HG02981 (cell line): ENCODE measurements around the gene VEZF1.
A peak's percentile ranks its signal among the peaks of the same experiment; 100 is the strongest.

ENCODE experiments used
- ATAC-seq: cut with Tn5 transposase; IDR thresholded peaks from one replicate; pipeline ENCODE4 v1.9.1; 2021; ENCODE audit warnings: mild to moderate bottlenecking, moderate library complexity; ENCODE audit not compliant: unreplicated experiment

VEZF1 gene, protein sequence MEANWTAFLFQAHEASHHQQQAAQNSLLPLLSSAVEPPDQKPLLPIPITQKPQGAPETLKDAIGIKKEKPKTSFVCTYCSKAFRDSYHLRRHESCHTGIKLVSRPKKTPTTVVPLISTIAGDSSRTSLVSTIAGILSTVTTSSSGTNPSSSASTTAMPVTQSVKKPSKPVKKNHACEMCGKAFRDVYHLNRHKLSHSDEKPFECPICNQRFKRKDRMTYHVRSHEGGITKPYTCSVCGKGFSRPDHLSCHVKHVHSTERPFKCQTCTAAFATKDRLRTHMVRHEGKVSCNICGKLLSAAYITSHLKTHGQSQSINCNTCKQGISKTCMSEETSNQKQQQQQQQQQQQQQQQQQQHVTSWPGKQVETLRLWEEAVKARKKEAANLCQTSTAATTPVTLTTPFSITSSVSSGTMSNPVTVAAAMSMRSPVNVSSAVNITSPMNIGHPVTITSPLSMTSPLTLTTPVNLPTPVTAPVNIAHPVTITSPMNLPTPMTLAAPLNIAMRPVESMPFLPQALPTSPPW

DNA sequence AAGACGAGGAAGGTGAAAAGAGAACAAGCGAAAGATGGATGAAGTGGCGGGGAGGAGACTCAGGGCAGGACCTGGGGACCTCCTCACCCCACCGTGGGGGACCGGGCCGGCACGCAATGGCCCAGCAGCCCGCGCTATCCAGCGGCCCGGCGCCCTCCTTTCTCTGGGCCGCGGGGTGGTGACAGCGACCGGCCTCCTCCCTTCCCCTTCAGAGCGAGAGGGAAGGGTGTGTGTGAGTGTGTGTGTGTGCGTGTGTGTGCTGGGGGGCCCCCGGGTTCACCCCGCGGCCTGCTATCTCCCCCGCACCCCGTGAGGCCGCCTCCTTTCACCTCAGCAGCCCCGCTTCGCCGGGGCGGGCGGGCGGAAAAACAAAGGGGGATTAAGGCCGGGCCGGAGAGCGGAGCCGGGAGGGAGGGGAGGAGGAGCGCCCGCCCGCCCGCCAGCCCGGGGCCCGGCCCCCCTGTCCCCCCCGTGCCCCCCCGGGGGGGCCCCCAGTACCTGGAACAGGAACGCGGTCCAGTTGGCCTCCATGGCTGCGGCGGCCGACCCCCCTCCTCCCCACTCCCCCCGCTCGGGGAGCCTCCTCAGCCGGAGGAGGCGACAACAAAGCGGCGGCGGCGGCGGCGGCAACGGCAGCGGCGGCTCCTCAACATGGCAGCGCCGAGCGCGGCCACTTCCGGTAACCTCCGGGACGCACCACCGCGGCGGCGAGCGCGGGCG lies at the start of gene VEZF1:
TSS of gene VEZF1 (minus strand) at position 674 of the 720 bp plus-strand sequence. CDS start at position 531, 143 bp downstream.
- ATAC-seq: peak; percentile 61

DNA sequence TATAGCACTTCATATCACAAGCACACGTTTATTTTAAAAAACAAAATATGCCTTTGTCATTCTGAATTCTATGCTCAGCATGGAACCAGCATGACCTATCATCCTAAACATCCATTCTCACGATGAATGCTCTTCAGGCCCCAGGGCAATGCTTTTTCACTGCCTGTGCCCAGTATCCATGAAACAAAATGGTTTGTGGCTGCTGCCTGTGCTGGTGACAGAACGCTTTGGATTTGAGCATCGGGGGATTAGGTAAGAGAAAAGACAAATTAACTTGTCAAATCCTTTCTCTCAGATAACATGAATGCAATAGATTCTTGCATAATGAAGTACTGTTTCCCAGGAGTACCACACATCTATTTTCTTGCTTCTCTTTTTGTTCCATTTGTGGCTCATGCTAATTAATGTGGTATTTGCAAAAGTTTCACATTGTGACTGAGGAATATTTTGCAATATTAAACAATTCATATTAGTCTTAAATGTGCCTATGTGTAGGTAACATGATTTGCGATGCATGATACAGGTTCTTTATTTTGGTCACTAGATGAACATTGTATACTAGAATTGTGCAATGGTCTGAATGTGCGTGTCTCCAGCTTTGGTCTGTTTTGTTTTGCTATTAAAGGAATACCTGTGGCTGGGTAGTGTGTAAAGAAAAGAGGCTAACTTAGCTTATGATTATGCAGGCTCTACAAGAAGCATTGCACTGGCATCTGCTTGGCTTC lies 44.8 kb upstream of the VEZF1 start:
- no peak for ATAC-seq

DNA sequence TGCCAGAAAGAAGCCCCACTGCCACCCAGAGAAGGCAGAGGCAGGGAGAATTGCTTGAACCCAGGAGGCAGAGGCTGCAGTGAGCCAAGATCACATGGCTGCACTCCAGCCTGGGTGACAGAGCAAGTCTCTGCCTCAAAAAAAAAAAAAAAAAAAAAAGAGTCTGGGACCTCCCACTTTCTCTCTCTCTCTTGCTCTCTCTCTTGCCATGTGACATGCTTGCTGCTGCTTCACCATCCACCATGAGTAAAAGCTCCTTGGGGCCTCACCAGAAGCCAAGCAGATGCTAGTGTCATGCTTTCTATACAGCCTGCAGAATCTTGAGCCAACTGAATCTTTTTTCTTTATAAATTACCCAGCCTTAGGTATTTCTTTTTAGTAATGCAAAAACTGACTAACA lies 40.5 kb upstream of the VEZF1 start:
- no peak for ATAC-seq

DNA sequence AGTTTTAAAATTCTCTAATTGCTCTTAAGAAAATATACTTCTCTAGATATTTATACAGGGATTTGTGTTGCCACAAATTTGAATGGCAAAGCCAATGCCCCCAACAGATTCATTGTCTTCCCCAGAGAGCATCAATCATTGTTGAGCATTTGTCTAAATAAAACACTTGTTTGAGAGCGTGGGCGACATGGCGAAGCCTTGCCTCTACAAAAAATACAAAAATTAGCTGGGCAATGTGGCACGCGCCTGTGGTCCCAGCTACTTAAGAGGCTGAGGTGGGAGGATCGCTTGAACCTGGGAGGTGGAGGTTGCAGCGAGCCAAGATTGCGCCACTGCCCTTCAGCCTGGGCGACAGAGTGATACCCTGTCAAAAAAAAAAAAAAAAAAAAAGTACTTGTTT lies 32.3 kb upstream of the VEZF1 start:
- no peak for ATAC-seq

DNA sequence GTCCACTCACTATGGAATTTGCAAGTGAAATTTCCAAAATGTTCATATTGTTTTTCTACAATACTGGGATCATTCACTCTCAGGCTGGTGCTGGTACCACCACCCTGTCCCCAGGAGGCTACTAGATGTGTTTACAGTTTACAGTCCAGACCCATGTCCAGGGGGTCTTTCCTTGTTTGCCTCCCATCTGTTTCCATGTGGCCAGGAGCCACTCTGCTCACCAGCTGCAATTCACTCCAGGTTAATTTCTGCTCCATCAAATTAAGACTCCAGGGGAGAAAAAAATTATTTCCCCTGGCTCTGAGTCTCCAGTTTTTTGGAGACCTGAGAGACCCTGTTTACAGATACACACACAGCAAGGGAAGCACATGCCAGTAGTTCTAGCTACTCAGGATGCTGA lies 31.5 kb upstream of the VEZF1 start:
- ATAC-seq: no peak

DNA sequence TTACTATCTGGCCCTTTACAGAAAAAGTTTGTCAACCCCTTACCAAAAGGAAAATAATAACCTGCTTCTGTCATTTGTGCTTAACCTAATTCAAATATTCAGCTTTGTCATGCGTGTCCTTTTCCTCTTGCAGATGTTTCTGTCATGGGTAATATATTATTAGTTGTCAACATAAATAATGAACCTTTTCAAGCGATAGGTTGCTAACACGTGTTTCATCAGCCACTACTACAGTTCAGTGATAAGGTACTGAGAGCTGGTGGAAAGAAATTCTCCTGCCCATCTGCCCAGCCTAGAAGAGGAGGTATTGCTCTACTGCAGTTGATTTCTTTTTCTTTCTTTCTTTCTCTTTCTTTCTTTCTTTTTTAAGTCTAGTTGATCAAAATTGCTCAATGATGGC lies 31.0 kb upstream of the VEZF1 start:
- ATAC-seq: no peak

DNA sequence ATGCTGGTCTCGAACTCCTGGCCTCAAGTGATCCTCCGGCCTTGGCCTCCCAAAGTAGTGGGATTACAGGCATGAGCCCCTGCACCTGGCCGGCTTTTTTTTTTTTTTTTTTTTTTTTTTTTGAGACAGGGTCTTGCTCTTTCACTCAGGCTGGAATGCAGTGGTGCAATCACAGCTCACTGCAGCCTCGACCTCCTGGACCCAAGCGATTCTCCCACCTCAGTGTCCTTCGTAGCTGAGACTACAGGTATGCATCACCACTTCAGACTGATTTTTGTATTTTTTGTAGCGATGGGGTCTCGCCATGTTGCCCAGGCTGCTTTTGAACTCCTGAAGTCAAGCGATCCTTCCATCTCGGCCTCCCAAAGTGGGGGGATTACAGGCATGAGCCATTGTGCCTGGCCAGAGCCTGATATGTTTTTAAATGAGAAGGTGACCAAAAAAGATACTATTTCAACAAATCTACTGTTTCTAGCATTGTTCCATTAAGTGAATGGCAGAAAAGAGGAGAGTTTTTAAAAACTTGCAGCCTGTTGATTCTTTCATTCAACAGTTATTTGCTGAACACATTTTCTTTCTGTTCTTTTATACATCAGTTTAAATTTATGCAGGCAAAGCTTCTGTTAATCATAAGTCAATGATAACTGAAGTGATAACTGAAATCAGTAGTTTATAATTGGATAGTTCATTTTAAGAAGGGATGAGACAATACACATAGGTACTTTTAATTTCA lies 22.2 kb upstream of the VEZF1 start:
- ATAC-seq: no peak

DNA sequence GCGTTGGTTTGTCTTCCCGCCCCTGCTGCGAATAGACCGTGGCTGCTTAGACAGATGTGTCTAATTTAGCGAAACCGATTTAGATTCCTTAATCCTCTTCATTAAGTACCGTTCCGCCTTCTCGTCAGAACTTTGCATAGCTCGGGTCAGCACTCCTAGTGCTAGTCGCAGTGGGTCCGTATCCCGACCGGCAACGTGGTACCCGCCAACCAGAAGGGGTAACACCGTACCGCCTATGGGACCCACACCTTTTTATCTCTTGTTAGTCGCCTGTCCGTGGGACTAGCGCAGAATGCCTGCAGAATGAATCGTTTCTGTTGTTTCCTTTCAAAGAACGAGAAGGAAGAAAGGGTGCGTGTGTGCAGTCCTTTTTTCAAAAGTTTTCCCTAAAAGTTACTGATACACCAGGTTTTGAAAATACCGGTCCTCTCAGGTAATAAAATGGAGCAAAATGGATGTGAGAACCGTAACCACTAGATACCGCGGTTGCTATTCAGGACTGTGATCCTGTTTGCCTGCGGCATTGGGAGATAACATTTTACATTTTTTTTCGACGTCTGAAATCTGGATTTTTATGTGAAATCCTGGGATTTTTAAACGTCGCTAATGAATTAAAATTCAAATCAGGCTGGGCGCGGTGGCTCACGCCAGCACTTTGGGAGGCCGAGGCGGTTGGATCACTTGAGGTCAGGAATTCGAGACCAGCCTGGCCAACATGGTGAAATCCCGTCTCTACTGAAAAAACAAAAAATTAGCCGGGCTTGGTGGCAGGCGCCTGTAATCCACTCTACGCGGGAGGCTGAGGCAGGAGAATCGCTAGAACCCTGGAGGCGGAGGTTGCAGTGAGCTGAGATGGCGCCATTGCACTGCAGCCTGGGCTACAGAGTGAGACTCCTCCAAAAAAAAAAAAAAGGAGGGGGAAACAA lies 20.0 kb upstream of the VEZF1 start:
- peak; percentile 29 for ATAC-seq

DNA sequence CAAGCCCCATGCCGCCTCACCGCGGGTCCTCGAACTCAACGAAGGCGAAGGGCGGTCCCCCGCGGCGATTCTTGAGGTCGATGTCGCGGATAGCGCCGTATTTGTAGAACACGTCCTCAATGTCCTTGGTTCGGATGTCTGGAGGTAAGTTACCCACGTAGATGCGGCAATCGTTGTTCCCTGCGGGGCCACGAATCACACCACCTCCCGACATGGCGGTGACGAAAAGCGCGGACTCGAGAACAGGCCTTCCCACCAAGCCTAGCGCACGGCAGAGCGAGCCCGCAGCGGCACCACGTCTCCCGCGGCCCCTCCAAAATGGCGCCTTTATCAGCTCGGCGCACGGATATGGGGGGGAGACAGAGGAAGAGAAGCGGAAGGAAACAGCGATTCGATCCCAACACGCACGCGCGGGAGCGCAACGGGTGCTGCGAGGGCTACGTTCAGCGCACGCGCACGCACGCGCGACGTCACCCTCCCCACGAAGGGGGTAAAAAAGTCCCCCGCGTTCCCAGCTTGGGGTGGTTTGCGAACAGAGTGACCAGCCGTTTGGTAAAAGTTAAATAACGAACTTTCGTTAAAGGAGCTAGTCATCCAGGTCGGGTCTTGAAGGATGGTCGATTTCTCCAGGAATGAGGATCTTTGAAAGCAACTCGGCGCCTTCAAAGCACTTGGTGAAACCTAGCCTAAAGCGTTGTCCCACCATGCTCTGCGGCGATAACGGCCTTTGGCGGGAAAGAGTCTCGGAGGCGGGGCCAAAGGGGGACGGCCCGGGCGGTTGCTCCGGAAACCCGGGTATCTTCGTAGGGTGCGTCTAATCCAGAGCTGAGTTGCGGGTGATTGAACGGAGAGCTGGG lies 19.1 kb upstream of the VEZF1 start, which contains the start of gene SRSF1:
TSS of gene SRSF1 (minus strand) at position 323 of the 857 bp plus-strand sequence. CDS start at position 214, 109 bp downstream.
- ATAC-seq: peak; percentile 83

DNA sequence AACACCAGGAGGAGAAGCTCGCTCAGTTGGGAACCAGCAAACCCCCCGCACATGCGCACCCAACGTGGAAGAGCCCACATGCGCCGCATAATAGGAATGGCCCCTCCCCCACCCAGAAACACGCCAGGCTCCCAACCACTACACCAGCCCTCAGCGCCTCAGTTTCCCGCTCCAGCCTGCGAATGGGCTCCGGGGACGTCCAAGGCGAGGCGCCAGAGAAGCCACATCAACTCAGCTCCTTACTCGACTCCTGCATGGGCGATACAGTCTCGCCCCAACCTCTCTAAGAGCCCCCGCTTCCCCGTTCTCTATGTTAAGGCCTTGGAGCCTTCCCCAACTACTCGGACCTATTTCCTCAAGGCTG lies 18.5 kb upstream of the VEZF1 start:
- peak; percentile 14 for ATAC-seq

DNA sequence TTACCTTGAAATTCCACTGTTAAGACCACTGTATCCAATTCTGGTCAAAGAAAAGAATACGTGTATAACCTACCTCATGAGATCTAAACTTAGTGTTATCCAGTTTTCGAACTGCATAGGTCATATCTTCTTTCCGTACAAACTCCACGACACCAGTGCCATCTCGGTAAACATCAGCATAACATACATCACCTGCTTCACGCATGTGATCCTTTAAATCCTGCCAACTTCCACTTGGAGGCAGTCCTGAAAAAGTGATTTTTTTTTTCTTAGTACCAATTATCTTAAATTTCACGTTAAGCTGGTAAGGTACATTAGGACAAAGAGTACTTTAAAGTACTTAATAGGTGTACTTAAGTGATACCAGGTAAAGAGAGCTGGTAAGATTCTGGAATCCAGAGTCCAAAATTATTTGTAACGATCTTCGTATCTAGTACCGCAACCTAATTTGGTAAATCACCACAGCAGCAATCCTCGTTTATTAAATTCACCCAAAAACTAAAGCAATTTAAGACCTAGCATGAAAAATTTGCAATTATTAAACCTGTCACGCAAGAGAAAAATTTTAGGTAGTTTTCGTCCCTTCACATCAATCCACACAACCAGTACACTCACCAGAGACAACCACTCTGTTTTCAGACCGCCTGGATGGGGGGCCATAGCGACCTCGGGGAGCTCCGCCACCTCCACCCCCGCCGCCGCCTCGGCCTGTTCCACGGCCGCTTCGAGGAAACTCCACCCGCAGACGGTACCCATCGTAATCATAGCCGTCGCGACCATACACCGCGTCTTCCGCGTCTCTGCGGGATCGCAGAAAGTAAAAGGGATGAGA lies 17.9 kb upstream of the VEZF1 start:
- no peak for ATAC-seq

DNA sequence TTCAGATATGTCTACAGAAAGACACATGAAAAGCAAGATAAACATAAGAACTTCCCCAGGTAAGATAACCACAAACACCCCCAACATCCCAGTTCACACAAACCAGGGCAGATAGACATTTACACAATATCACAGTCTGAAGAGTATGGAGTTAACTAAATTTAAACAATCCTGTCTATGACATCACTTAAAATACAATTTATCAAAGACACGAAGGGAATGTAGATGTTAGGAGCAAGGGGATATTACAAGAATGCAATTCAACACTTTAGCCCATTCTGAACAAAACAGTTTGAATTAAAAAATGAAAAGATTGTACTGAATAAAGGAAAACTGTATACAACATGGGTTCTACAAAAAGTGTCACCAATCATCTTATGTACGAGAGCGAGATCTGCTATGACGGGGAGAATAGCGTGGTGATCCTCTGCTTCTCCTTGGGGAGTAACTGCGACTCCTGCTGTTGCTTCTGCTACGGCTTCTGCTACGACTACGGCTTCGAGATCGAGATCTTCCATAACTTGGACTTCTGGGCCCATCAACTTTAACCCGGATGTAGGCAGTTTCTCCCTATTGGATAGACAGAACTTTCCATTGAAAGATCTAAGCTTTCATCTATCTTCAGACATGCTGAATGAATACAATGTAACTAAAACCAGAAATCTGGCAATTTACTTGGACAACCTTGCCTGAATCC lies 17.1 kb upstream of the VEZF1 start:
- no peak for ATAC-seq

DNA sequence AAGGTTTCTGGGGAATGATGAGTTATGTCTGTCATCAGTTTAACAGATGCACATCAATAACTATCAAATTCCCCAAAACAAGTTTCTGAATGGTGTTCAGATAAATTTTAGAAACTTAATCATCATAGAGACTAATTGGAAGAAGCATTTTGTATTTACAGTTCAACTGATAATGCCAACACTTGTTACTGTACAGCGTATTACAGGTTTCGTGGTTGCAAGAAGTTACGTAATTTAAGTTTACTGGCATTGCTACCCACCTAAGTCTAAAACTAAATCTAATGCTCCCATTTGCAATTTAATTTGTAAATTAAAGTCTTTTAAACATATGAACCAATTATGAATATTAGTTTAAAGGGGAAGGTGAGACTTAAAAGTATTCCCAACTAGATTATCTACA lies 16.0 kb upstream of the VEZF1 start:
- no peak for ATAC-seq

DNA sequence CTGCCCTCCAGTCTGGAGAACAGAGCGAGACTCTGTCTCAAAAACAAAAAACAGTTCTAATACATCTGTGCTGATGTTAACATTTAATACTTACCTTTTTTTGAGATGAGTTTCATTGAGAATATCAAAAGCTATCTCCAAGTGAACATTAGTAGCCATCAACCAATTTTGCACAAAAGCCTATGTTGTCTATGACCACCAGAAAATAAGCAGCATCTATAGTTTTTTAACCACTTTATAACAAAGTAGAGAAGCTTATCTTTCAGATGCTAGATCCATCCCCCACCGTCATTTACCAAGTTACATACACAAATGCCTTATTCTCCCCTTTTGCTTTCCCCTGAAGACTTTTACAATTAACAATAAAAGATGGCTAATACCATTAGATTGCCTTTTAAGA lies 14.9 kb upstream of the VEZF1 start:
- ATAC-seq: no peak

DNA sequence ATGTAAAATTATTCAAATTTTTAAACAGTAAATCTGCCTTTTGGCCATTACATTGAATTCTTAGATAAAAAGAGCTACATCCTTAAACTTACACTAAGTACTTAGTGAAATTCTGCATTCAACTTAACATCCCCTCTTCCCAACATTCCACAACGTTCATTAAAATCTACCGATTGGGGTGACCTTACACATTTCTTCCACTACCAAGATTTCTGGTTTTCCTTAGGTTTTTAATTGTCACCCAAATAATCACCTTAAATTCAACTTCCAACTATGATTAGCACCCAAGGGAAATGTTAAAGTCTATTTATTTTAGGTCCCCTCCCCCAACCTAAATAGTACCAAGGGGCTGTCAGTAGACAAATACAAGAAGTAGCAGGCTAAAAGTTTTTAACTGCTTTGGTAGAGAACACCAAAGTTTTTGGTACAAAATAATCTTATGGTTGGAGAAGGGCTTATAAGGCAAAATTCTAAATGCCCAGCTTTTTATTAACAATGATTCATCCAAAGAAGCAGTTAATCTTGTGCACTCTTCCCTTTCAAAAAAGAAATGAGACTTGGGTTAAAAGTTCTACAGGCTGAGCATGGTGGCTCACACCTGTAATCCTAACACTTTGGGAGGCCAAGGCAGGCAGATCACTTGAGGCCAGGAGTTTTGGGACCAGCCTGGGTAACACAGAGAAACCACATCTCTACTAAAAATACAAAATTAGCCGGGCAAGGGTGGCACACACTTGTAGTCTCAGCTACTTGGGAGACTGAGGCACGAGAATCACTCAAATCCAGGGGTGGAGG lies 14.3 kb upstream of the VEZF1 start:
- no peak for ATAC-seq

DNA sequence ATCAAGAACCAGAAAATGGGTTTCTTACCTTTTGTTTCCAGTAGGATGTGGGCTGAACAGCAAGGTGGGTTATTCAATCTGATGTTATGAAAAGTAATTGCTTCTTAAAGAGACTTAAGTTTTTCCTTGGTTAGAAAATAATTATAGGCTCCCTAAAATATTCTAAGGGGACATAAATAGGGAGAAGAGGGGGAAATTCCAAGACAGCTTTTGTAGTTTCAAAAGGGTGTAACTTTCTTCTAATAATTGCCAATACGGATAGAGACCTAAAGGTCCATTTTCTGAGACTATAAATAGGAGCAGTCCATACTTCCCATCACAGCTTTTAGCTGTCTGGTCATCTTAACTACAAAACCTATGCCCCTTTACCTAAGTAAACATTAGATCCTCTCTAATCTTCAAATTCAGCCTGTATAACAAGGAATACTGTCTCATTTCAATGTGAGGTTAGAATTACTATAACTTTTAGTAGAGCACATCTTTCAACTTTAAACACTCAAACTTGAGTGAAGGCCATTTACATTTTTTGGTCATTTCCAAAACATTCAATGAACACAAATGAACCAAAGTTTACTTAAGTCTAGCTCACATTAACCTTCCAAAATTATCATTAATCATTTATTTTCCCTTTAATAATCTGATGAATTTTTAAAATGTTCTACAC lies 13.5 kb upstream of the VEZF1 start:
- ATAC-seq: no peak
